Measurements from ENCODE around the gene MBL2.

The MBL2 gene

DNA sequence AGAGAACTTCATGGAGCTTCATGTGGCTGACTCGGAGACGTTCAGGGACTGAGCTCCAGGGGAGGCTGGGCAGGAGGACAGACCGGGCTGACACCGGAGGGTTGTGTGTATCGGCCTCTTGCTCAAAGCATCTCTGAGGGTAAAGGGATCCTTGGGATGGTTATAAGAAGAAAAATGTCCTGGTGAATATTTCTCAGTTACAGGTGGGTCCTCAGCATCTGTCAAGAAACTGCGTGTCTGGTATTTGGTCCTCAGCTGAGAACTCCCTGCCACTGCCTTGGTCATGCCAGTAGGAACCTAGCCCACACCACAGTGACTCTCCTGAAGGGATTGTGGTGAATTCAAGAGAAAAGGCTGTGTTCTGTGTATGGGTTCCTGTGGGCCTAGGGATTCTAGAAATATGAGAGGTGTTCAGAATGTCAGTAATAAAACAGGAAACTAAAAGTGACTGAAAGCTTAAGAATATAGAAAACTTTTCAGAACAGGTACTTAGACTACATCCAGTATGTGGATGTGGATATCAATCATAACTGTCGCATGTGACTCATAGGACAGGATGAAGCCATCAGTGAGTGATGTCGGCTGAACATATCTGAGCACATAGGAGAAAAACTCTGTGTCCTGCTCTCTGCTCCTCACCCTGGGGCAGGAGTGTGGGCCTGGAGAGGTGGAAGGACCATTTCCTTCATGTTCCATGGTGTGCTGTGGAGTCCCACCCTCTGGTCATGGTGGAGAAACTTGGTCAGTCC is 28.4 kb downstream of the MBL2 start:
- no peak overlapping the region for H3K4me3 ChIP-seq (ENCODE audit: low read length)
- DNase-seq (ENCODE audit: low read depth, low spot score): no peak

DNA sequence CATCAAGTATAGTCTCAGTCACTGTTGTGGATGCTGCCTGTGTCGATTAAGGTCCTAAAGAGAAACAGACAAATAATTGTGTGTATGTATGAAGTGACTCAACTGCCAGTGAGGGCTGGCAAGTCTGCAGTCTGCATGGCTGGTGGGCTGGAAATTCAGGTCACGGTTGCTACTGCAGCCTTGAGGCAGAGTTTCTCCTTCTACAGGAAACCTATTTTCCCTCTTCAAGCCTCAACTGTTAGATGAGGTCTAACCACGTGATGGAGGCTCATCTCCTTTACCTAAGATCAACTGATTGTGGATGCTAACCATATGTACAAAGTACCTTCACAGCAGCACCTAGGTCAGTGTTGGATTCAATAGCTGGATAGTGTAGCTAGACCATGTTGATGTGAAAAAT is 29.9 kb downstream of the MBL2 start:
- DNase-seq (ENCODE audit: low read depth, low spot score): peak; percentile 83
- H3K4me3 ChIP-seq (ENCODE audit: low read length): no peak overlapping the region

DNA sequence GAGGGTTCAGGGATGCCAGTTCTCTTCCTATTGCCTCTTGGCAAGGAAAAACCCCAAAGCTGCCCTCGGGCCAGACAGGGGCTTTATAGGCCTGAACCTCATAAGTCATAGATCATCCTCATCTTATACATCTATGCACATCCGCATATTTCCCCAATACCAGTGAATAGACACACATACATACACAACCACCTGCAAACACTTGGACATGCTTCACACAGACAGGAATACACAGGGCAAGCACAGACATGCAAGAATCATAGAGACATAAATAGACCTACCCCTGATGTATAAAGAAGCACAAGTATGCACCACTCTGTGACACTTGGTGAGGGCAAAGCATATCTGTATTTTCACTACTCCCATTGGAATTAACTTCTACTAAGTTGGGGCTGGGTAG is 30.7 kb downstream of the MBL2 start:
- H3K4me3 ChIP-seq (ENCODE audit: low read length): no peak overlapping the region
- no peak for DNase-seq (ENCODE audit: low read depth, low spot score)

DNA sequence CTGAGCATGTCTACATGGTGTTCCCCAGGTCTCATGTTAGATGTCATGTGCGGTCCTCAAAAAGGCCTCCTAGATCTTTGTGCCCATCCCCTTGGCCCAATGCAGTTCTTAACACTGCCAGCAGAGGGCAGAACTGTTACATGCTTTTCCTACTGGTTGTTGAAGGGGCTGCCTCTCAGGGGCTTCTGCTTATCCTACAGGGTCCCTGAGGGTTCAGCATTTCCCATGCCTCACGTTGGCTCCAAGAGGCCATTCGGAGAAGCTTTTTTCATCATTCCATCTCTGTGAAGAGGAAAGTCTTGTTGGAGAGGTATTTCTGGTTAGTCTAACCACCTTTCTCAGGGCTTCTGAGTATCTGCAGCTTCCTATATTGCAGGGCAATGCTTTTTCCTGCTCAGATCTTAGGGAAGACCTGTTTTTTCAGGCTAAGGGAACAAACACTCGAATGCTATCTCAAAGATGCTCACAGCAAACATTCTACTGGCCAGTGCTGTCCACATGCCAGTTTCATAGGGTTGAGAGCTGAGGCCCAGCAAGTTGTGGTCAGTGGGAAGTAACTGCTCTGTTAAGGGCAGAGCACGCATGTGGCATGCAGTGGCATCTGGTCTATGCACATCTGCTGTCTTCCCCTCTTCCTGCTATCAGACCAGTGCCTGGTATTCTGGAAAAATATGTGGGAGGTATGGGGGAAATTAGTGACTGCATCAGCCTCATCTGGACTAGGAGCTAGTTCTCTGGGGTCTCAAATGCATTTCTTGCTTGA is 31.5 kb downstream of the MBL2 start:
- H3K4me3 ChIP-seq (ENCODE audit: low read length): no peak overlapping the region
- peak; percentile 64 for DNase-seq (ENCODE audit: low read depth, low spot score)

DNA sequence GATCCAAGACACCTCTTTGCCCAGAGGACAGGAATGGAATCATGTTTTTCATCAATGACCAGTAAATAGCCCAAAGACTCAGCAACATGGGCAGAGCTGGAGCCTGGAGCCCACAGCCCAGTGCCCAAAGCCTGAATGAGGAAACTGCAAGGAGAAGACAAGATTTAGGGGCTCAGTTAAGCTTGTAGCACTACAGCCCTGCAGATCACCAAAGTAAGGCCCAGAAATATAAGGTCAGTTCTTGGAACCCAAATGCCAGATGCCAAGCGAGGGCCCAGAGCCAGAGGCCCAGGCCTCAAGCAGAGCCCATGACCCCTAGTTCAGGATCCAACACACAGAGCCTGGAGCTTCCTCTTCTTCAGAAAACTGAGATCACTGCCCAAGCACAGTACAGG is 32.4 kb downstream of the MBL2 start:
- H3K4me3 ChIP-seq (ENCODE audit: low read length): no peak overlapping the region
- no peak for DNase-seq (ENCODE audit: low read depth, low spot score)

DNA sequence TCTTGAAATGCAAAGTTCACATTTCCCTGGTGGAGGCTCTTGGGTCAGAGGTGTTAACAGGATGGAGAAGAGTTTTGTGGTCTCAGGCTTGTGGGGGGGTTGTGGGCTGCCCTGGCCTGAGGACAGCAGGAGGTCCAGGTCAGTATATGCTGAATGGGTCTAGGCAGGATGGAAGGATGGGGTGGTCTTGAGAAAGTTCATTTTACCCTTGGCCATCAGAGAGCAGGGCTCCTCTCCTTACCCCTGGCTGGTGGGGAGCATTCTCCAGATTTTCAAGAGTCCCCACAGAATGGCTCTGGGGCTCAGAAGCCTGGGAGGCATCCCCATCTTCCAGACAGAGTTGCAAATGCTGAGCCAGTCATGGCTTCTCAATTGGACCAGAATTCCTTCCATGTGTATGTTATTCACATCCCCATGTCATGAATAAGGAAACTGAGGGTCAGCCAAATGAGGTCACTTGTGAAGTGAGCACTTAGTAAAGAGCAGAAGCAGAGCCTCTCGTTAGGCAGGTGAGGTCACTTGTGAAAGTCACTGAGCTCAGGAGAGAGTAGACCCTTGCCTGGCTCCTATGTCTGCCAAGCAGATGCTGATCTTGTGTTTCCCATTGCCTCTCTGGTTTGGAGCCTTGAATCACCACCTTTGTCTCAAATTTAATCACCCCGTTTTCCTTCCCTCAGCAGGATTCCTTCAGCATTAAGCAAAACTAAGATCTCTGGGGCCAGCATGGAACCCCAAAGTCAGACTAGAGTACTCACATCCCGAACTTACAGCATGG is 33.0 kb downstream of the MBL2 start:
- no peak overlapping the region for H3K4me3 ChIP-seq (ENCODE audit: low read length)
- DNase-seq (ENCODE audit: low read depth, low spot score): no peak

DNA sequence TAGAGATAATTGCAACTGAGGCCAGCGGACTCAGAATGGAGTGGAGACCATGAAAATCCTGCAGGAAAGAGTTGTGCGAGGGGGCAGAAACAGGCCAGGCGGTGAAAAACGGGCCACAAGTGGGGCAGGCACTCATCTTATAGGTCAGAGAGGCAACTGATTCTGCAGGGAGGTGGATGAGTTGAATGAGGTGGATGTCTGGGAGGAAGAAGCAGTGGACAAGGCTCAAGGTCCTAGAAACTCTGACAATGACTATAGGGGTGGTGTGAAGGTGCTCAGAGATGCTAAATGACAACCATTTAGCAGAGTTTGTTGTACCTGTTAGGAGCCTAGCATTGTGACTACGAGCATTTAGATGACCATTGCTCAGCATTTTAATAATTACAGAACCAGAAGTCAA is 33.6 kb downstream of the MBL2 start:
- no peak overlapping the region for H3K4me3 ChIP-seq (ENCODE audit: low read length)
- no peak for DNase-seq (ENCODE audit: low read depth, low spot score)

DNA sequence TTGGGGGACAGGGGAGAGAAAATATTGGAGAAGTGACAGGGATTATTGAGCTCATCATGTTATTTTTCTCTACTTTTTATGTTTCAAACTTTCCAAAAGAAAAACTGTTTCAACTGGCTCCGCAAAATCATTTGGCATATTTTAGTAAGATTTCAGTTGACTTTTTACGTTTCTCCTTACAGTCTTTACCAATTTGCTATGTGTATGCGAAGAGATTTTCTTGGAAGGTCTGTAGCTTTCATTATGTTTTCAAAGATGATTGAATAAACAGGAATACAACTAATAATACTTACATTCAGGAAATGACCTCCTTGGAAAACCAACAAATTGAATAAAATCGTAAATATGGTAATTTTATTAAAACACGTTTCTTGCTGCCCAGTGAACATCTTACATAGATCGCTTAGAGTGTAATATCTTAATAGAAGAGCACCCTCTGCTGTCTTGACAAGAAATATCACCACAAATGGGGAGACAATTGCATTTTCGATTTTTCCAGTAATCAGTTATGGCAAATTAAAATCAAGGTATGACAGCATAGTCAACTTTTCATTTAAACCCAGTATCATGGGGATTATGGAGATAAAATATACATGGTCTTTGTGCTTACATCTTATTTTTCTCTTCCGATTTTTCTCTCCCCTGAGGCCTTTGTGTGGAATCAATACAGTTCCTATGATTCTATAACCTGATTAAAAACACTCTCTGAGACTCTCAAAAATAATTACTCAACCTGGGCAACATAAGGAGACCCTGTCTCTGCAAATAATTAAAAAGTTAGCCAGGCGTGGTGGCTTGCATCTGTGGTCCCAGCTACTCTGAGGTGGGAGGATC is 43.1 kb downstream of the MBL2 start:
- H3K4me3 ChIP-seq (ENCODE audit: low read length): no peak overlapping the region
- DNase-seq (ENCODE audit: low read depth, low spot score): peak; percentile 12

DNA sequence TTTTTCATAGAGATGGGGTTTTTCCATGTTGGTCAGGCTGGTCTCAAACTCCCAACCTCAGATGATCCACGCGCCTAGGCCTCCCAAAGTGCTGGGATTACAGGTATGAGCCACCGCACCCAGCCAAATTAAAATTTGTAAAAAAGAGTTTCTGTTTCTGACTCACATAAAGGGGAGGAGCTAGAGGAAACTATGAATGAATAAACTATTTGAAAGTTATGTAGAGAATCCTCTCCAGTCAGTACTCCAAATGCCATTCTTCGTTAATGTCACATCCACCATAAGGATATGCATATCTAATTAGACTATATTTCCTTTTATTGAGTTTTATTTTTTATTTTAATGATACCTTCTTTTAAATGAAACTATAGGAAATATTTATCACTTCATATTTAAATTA is 52.6 kb downstream of the MBL2 start:
- no peak for DNase-seq (ENCODE audit: low read depth, low spot score)
- H3K4me3 ChIP-seq (ENCODE audit: low read length): no peak overlapping the region

All from Jurkat, Clone E6-1 (cell line).